SK-N-SH (cell line): ENCODE data around the gene C14orf180. TPM values are rescaled to one million over a fixed set of nuclear protein-coding genes. Genes with fewer than 3 reads are reported as not detected.

Experiments used
- CTCF ChIA-PET: fragments of 300-600, 350-600 bp; formaldehyde crosslinking; extraction: SDS; loops from one replicate; lab custom pipeline; 2021; lab: Yijun Ruan, JAX
- POLR2A ChIA-PET: fragments of 350-600 bp; sonication (Branson Sonifier 250); formaldehyde crosslinking; extraction: SDS; loops from one replicate; lab custom pipeline; 2020; ENCODE audit warnings: antibody characterized with exemption, inconsistent platforms; lab: Yijun Ruan, JAX
- DNase-seq: peaks from one replicate; pipeline ENCODE4 v3.0.0; 2012
- H2AFZ ChIP-seq: fragments of 200-600 bp; sonication (generic); 2 replicates; pipeline ENCODE4 v1.8.1; 2016; ENCODE audit warnings: antibody characterized with exemption, mild to moderate bottlenecking, low read depth
- H3F3A ChIP-seq: fragments of 200-600 bp; sonication (generic); replicated peaks from 2 replicates; pipeline ENCODE3; 2016; ENCODE audit warnings: antibody characterized with exemption, mild to moderate bottlenecking; ENCODE audit not compliant: insufficient read depth
- H3K27ac ChIP-seq, 2 experiments: fragments of 200-500 bp in 1 of 2; fragments of 200-600 bp in 1 of 2; sonication (Bioruptor generic) in 1 of 2; sonication (generic), shearing (Covaris generic) in 1 of 2; 2 replicates each; pipeline versions ENCODE4 v1.5.1 to v1.6.1; 2014 to 2016; ENCODE audit warnings: low read depth in 2 of 2, inconsistent platforms in 1 of 2, low read length in 1 of 2, mild to moderate bottlenecking in 1 of 2, mixed read lengths in 1 of 2
- H3K27me3 ChIP-seq: fragments of 200-600 bp; sonication (generic), shearing (Covaris generic); 2 replicates; pipeline ENCODE4 v1.6.1; 2016; ENCODE audit warnings: mixed run types; ENCODE audit not compliant: insufficient read depth
- H3K36me3 ChIP-seq, 2 experiments: fragments of 200-500 bp in 1 of 2; fragments of 200-600 bp in 1 of 2; sonication (Bioruptor generic) in 1 of 2; sonication (generic) in 1 of 2; replicated peaks in 1 of 2; 2 replicates each; pipeline versions ENCODE3 to v1.5.1; 2014 to 2016; ENCODE audit warnings: low read length in 1 of 2, mild to moderate bottlenecking in 1 of 2; ENCODE audit not compliant: insufficient read depth in 2 of 2, control insufficient read depth in 1 of 2
- H3K4me1 ChIP-seq, 2 experiments: fragments of 200-500 bp in 1 of 2; fragments of 200-600 bp in 1 of 2; sonication (Bioruptor generic) in 1 of 2; sonication (generic), shearing (Covaris generic) in 1 of 2; 2 replicates each; pipeline versions ENCODE4 v1.5.1 to v1.6.1; 2014 to 2016; ENCODE audit warnings: low read depth in 1 of 2, low read length in 1 of 2, mixed run types in 1 of 2; ENCODE audit not compliant: insufficient read depth in 2 of 2, control insufficient read depth in 1 of 2
- H3K4me2 ChIP-seq: fragments of 200-600 bp; sonication (generic), shearing (Covaris generic); 2 replicates; pipeline ENCODE4 v1.6.1; 2017; ENCODE audit warnings: mixed run types
- H3K4me3 ChIP-seq, 2 experiments: fragments of 200-500 bp in 1 of 2; fragments of 200-600 bp in 1 of 2; sonication (Bioruptor generic) in 1 of 2; sonication (generic), shearing (Covaris generic) in 1 of 2; 2 replicates each; pipeline versions ENCODE4 v1.5.1 to v1.8.1; 2014 to 2016; ENCODE audit warnings: low read depth in 2 of 2, inconsistent platforms in 1 of 2, low read length in 1 of 2, mild to moderate bottlenecking in 1 of 2, mixed read lengths in 1 of 2, moderate library complexity in 1 of 2
- H3K79me2 ChIP-seq: fragments of 200-600 bp; sonication (generic); 2 replicates; pipeline ENCODE4 v1.8.1; 2017; ENCODE audit warnings: mild to moderate bottlenecking; ENCODE audit not compliant: insufficient read depth
- H3K9ac ChIP-seq: fragments of 200-600 bp; sonication (generic); 2 replicates; pipeline ENCODE4 v1.6.1; 2017; ENCODE audit warnings: mixed run types
- H3K9me2 ChIP-seq: fragments of 200-600 bp; sonication (generic); 2 replicates; pipeline ENCODE4 v1.6.1; 2017; ENCODE audit warnings: mixed run types
- H3K9me3 ChIP-seq: fragments of 200-600 bp; sonication (generic); 2 replicates; pipeline ENCODE4 v1.6.1; 2017; ENCODE audit warnings: mixed run types, mild to moderate bottlenecking, moderate library complexity
- H4K20me1 ChIP-seq: fragments of 200-600 bp; sonication (generic); 2 replicates; pipeline ENCODE4 v1.6.1; 2017; ENCODE audit warnings: mild to moderate bottlenecking, mixed run types; ENCODE audit not compliant: insufficient read depth
- ELF1 ChIP-seq: IDR thresholded peaks from 2 replicates; pipeline ENCODE4 v1.4.0; 2012
- EP300 ChIP-seq, 2 experiments: IDR thresholded peaks; 2 replicates each; pipeline versions ENCODE4 v1.4.0 to v1.6.1; 2012; ENCODE audit warnings: borderline replicate concordance in 1 of 2, low read depth in 1 of 2, low read length in 1 of 2
- EZH2phosphoT487 ChIP-seq: fragments of 200-600 bp; sonication (generic); IDR thresholded peaks from 2 replicates; pipeline ENCODE4 v1.6.1; 2017; ENCODE audit warnings: low read depth, mixed run types, mild to moderate bottlenecking, antibody characterized with exemption, moderate library complexity, borderline replicate concordance
- FOXJ3 ChIP-seq: sonication (generic); formaldehyde crosslinking; IDR thresholded peaks from 2 replicates; pipeline ENCODE4 v1.5.1; 2020; ENCODE audit warnings: mild to moderate bottlenecking, missing genetic modification reagents
- GABPA ChIP-seq: IDR thresholded peaks from 2 replicates; pipeline ENCODE4 v1.4.0; 2012; ENCODE audit warnings: low read depth, mild to moderate bottlenecking
- GATA2 ChIP-seq: sonication (generic); formaldehyde crosslinking; IDR thresholded peaks from 2 replicates; pipeline ENCODE4 v1.5.0; 2020; ENCODE audit warnings: mild to moderate bottlenecking, missing genetic modification reagents
- JUND ChIP-seq: IDR thresholded peaks from 2 replicates; pipeline ENCODE4 v1.4.0; 2012
- MAX ChIP-seq: IDR thresholded peaks from 2 replicates; pipeline ENCODE4 v1.4.0; 2012; ENCODE audit warnings: low read depth
- MXI1 ChIP-seq: IDR thresholded peaks from 2 replicates; pipeline ENCODE4 v1.6.1; 2012; ENCODE audit warnings: mild to moderate bottlenecking, low read depth, low read length, improper control_type of control experiment
- POLR2AphosphoS5 ChIP-seq: IDR thresholded peaks from 2 replicates; pipeline ENCODE4 v1.6.1; 2012; ENCODE audit warnings: low read depth, low read length
- RFX5 ChIP-seq: IDR thresholded peaks from 2 replicates; pipeline ENCODE4 v1.6.1; 2012; ENCODE audit warnings: mild to moderate bottlenecking, improper control_type of control experiment, low read length
- RXRA ChIP-seq: IDR thresholded peaks from 2 replicates; pipeline ENCODE4 v1.4.0; 2012; ENCODE audit warnings: low read depth, mild to moderate bottlenecking, borderline replicate concordance
- SMC3 ChIP-seq: IDR thresholded peaks from 2 replicates; pipeline ENCODE4 v1.6.1; 2012; ENCODE audit warnings: low read depth, low read length, improper control_type of control experiment
- USF2 ChIP-seq: fragments of 150-350 bp; IDR thresholded peaks from 2 replicates; pipeline ENCODE4 v1.6.1; 2017; ENCODE audit warnings: antibody characterized with exemption, low read length, low read depth, borderline replicate concordance
- ZBTB33 ChIP-seq: IDR thresholded peaks from 2 replicates; pipeline ENCODE4 v1.4.0; 2012; ENCODE audit warnings: low read depth, borderline replicate concordance
- WGBS: methylation state at CpG from one replicate; pipeline ENCODE4 v1.1.6; 2017; ENCODE audit warnings: low lambda C conversion rate; 5-methylcytosine and 5-hydroxymethylcytosine counted together
- polyA plus RNA-seq, 3 experiments: library from polyadenylated mRNA; depleted of rRNA; stranded (reverse); fragments of >200 nt; gene quantifications; 2 replicates each; pipeline ENCODE4 v1.2.3, GENCODE V29; 2012

Gene C14orf180
- polyA plus RNA-seq, 1 of the 3 experiments (the other 2 are of a cell fraction), result not detected

GRCh38 chr14:104593241-104593701 is 13.7 kb downstream of the C14orf180 start:
- DNase-seq, result peak; percentile 59

GRCh38 chr14:104593710-104594136 is 14.2 kb downstream of the C14orf180 start:
- Histone ChIP-seq H4K20me1 (no peaks in the 10 kb centered on the region), H3K27me3 (no peaks in the 10 kb centered on the region), H3F3A (no peaks in the 10 kb centered on the region), H3K4me2 (no peak overlapping the region), H3K9ac (no peak overlapping the region), H3K27ac (peak overlapping the region in 1 of 2 experiments; percentile 51; a peak in 2 of 4 replicates), H3K9me2 (no peaks in the 10 kb centered on the region), H3K36me3 (no peaks in the 10 kb centered on the region), H3K9me3 (no peaks in the 10 kb centered on the region), H3K79me2 (no peaks in the 10 kb centered on the region), H2AFZ (no peak overlapping the region), H3K4me1 (peaks cover 0 to 81% of the 10 kb centered on the region in 2 experiments; a peak in 1 of 4 replicates), H3K4me3 (no peak overlapping the region)
- 63% methylated on average over 10 of the region's 12 CpGs for WGBS
- ChIA-PET CTCF (interaction anchor here (0.9 to 2.6 kb wide), 9 partner anchors 8 to 516 kb away, joined by 3 to 16 read pairs (median 4); no protein-coding TSS in a partner anchor), POLR2A (no interaction called here)
- peak; percentile 45 for DNase-seq
- TF ChIP-seq RFX5 (no peak), USF2 (no peak), ZBTB33 (no peak), FOXJ3 (CRISPR knock-in tag) (no peak), SMC3 (no peak), ELF1 (no peak), MAX (no peak), EZH2phosphoT487 (no peak), RXRA (no peak), GATA2 (CRISPR knock-in tag) (no peak), GABPA (no peak)

More at GRCh38 chr14:104593241-104593701, 13.7 kb downstream of the C14orf180 start:
- Histone ChIP-seq H3F3A (no peaks in the 10 kb centered on the region), H3K79me2 (no peaks in the 10 kb centered on the region), H3K36me3 (no peaks in the 10 kb centered on the region), H3K9me2 (no peaks in the 10 kb centered on the region), H3K9ac (no peak overlapping the region), H3K4me1 (peaks cover 0 to 81% of the 10 kb centered on the region in 2 experiments; a peak in 1 of 4 replicates), H3K4me2 (no peak overlapping the region), H3K9me3 (no peaks in the 10 kb centered on the region), H3K27me3 (no peaks in the 10 kb centered on the region), H3K4me3 (no peak overlapping the region), H2AFZ (no peak overlapping the region), H4K20me1 (no peaks in the 10 kb centered on the region), H3K27ac (peak overlapping the region in 1 of 2 experiments; percentile 51; a peak in 2 of 4 replicates)
- no peak for TF ChIP-seq MXI1
- no peak for TF ChIP-seq ELF1
- no peak for TF ChIP-seq EP300 (IDR thresholded peaks at IDR 0.05; ENCODE audit: borderline replicate concordance in 1 of 2, low read depth in 1 of 2, low read length in 1 of 2)
- no peak for TF ChIP-seq EZH2phosphoT487
- TF ChIP-seq RXRA, result no peak
- TF ChIP-seq POLR2AphosphoS5, result no peak
- TF ChIP-seq ZBTB33, result no peak
- TF ChIP-seq JUND, result no peak
- TF ChIP-seq GABPA, result no peak
- ChIA-PET POLR2A (interaction anchor here (0.6 kb wide), 1 partner anchor 29 kb away, joined by 4 read pairs; no protein-coding TSS in a partner anchor), CTCF (interaction anchor here (0.9 to 2.6 kb wide), 7 partner anchors 9 to 515 kb away, joined by 3 to 16 read pairs (median 4); no protein-coding TSS in a partner anchor)
- 35% methylated on average over 4 of the region's 18 CpGs for WGBS
